Measurements from ENCODE around the gene SEMA3D.

SEMA3D gene

DNA sequence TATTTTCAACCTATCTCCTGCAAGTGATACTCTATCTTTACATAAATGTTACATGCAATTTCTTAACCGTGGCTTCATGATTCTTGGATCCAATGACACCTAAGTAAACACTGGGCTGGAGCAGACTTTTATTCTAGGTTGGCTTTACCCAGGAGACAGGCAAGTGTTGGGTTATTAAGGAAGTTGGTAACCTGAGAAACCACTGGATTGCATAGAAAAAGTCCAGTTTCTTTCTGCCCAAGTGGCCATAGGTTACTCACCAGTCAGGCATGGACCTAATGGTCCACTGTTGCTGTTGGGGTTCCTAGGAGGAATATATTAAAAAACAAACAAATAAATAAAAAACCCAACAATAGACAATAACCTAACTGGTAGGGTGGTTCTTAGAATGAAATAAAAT is 112.8 kb downstream of the SEMA3D start:
- DNase-seq, result no peak

GRCh38 chr7:85070967-85071628 is 115.8 kb downstream of the SEMA3D start:
- DNase-seq, result no peak

- DNase-seq, result no peak
Observed at GRCh38 chr7:85068799-85069198, 118.1 kb downstream of the SEMA3D start.

- DNase-seq, result no peak
Observed at GRCh38 chr7:85067371-85067770, 119.5 kb downstream of the SEMA3D start.

- no peak for DNase-seq
Observed at GRCh38 chr7:85065888-85066485, 120.9 kb downstream of the SEMA3D start.

GRCh38 chr7:85065306-85065705 is 121.5 kb downstream of the SEMA3D start:
- DNase-seq, result peak; percentile 57

DNA sequence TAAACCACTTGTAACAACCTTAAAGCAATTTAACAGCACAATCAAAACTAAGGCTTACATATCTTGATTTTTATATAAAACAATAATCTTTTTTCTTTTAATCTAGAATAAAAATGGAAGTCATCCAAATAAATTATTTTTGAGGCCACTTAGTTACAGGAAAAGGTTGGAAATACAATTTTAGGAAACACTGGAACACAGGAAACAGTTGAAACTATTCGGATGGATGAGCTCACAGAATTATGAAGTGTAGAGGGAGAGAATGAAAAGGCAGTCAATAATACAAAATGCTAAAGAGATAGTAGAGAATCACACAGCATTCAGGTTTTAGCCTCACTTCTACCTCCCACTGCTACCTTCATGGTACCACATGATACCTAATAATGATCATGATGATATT is 124.2 kb downstream of the SEMA3D start:
- DNase-seq, result no peak

DNA sequence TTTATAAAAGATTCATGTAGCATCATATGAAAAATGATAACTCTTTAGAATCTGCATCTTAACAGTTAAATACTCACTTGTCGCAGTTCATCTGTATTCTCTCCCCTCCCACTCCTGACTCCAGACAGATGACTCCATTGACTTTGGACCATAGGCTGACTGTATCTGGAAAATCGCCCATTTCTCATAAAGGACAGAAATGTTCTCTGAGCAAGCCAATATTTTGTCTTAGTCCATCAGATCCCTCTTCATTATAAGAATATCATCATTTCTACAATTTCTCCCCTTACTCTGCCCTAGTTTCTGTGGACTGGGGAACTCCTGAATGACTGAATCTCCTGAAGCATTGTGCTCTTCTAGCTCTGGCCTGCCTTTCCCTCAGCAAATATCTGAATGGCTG is 125.4 kb downstream of the SEMA3D start:
- no peak for DNase-seq

DNA sequence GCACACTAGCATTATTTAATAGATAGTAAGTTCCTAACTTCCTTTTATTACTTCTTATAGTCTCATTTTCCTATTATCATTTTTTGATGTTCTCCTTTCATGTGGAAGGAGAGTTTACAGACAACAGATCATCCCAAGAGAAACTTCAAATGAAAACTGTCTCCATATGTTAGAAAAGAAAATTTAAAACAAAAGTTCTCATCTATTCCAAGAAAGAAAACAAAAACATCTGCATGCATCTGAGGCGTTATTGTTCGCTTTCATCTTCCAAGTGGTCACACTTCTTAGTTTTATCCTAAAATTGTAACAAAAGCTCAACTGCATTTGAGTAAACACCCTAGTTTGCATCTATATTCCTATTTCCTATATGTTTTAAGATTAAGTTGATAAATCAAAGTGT is 126.2 kb downstream of the SEMA3D start:
- no peak for DNase-seq

DNA sequence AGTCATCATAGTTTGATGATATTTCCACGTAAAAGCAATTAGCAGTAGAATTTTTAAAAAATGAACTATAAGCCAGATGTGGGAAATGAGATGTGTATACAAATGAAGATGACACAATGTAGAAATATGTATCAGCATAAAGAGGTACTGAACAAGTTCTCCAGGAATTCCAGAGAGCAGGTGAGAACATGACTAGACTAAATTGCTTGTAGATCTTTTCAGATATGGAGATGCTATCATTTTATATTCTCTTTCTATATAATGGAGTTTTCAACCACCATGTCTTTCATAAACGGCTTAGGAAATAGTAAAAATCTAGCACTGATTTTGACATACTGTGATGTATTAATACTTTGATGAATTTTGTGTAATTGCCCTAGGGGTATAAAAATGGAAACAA is 130.9 kb downstream of the SEMA3D start:
- no peak for DNase-seq

DNA sequence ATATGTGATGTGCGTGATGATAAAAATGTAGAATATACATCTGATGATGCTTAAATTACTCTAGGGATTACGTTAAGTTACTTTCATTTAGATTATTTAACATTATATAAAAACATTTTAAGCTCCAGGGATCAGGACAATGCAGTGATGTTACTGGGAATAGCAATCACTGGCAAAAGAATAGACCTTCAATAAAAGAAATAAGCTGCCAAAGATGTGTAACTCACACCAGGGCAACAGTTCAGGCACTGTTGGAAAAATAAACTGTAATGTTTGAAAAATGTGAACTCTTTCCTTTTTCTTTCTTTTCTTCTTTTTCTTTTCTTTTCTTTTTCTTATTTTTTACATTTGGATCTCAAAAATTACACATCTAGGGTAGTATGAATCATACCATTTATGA is 131.7 kb downstream of the SEMA3D start:
- no peak for DNase-seq

- DNase-seq, result no peak
Observed at GRCh38 chr7:85054306-85054705, 132.6 kb downstream of the SEMA3D start.

- no peak for DNase-seq
Observed at GRCh38 chr7:85052894-85053293, 134.0 kb downstream of the SEMA3D start.

- no peak for DNase-seq
Observed at GRCh38 chr7:85052056-85052737, 134.7 kb downstream of the SEMA3D start.

DNA sequence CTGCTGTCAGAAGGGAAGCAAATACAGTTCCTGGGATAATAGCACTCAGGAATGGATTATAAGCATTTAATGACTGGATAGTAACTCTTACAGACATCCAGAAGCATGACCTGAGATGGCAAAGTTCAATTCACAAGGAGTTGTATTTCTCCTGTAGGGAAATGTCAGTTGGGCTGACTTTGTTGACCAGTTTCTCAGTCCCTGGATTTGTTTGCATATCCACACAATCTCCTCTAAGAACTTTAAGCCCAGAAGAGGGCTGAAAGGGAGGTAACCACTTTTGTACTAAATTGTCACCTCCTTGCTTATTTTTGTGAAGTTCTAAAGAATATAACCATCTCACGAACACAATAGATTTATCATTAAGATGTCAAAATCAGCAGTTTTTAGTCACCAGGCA is 140.3 kb downstream of the SEMA3D start:
- DNase-seq, result no peak

GRCh38 chr7:85041605-85042216 is 145.1 kb downstream of the SEMA3D start:
- DNase-seq, result peak; percentile 71

DNA sequence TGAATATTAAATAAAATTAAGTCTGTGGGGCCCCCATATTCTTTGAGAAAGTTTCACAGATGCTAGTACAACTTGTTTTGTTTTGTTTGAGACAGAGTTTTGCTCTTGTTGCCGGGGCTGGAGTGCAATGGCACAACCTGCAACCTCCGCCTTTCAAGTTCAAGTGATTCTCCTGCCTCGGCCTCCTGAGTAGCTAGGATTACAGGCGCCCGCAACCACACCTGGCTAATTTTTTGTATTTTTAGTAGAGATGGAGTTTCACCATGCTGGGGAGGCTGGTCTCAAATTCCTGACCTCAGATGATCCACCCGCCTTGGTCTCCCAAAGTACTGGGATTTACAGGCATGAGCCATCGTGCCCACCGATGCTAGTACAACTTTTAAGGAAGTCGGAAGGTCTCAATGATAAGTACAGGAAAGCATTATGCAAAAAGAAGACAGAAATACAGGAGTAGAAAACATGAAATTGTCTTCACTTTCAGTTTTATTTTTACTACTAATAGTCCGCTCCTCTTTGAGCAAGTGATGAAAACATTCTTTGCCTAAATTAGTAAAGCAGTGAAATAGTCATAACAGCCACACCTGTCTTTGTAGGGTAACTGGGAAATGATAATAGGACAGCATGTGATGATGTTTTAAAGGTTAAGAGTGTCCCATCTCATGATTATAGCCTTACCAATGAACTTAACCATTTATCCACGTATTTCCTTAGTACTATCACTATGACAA is 147.5 kb downstream of the SEMA3D start:
- DNase-seq, result no peak

- DNase-seq, result no peak
Observed at GRCh38 chr7:85038466-85038865, 148.4 kb downstream of the SEMA3D start.

DNA sequence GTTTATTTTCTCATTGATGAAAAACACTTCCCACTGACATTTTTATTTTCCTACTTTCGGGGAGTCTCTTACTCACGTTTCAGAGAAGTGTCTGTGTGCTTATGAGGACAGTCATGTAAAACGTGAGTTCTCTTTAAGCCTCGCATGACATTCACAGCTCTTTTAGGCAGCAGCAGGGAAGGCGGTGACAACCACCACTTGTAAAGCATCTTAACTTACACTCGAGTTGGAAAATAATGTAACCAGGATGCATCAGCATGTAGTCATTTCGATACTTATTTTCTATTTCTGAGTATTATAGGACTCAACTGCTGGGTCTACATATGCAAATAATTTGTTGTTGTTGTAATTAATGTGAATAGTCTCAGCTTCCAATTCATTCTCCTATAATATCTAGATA is 153.6 kb downstream of the SEMA3D start:
- no peak for DNase-seq

DNA sequence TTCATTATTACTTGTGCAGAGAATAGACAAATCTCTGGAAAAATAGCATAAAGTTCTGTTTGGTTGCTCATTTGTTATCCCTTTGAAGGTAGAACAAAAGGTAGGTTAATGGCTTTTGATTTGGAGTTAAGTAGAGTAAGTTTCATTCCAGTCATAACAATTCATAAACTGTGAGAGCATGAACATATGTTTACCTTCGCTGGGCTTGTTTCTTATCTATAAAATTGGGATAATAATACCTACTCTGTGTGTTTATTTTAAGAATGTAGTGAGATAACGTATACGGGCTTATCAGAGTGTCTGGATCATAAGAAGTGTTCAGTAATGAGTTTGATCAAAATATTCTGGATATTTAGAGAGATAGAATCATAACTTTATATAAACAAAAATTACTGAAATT is 155.4 kb downstream of the SEMA3D start:
- DNase-seq, result no peak

DNA sequence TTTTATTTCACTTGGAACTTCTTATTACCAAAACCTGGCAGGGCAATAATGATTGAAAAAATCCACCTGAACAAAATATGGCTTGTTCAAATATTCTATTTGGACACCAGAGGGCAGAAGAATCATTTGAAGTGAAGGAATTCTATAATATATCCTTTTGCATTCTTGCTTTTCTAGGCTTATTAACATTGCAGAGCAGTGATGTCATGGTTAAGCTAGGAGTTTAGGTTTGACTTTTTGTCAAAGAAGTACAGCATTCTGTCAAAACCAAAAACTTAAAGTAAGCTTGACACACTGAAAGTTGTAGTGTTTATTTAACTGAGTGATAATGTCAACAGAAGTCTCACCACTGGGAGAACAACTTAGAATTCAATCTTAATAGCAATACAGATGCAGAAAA is 156.0 kb downstream of the SEMA3D start:
- no peak for DNase-seq

GRCh38 chr7:85025312-85025756 is 161.5 kb downstream of the SEMA3D start:
- DNase-seq, result no peak

DNA sequence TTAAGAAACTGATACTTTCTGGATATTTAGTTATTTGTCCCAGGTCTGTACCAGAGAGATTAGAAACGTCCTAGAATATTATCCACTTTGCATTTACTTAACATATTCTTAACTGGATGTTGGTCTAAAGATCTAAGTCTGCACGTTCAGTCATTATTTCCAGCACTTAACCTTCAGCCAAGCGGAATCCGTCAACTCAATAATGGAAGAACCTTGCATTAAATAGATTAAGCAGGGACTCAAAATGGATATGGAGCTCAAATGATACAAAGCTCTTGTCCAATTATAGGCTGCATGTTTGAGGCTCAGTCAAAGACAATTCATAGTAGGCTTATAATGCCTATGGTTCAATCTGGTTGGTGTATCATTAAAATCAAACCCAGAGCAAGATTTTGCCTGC is 162.9 kb downstream of the SEMA3D start:
- no peak for DNase-seq

Measured in femur (tissue), 1 donor.